Measurements from ENCODE around the gene RTN4IP1. TPM values are rescaled to one million over a fixed set of nuclear protein-coding genes. Genes with fewer than 3 reads are reported as not detected.

The RTN4IP1 gene
- total and polyA plus RNA-seq, 2 of the 13 experiments (the other 11 are each of a cell fraction or from before 2014, with no cell fraction given) = 5.5 to 17.2 TPM

DNA sequence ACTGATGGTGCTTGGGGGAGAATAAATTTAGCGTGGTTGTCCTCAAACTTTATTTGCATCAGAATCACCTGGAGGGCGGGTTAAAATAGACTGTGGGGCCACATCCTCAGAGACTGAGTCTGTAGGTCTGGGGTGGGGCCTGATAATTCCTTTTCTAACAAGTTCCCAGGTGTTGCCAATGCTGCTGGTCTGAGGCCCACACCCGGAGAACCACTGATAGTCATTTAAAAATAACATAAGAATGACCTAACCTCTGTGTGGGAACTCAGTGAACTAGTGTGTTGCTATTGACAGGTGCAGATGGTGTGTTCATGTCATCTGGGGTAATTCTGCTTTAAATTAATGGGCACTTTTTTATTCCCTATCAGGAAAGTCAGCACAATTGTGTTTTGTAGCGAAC, 64.8 kb downstream of the RTN4IP1 start (continued):
- no peak for TF ChIP-seq NFIC (IDR thresholded peaks at IDR 0.05; ENCODE audit: low read length)
- TF ChIP-seq, protein P1, sequence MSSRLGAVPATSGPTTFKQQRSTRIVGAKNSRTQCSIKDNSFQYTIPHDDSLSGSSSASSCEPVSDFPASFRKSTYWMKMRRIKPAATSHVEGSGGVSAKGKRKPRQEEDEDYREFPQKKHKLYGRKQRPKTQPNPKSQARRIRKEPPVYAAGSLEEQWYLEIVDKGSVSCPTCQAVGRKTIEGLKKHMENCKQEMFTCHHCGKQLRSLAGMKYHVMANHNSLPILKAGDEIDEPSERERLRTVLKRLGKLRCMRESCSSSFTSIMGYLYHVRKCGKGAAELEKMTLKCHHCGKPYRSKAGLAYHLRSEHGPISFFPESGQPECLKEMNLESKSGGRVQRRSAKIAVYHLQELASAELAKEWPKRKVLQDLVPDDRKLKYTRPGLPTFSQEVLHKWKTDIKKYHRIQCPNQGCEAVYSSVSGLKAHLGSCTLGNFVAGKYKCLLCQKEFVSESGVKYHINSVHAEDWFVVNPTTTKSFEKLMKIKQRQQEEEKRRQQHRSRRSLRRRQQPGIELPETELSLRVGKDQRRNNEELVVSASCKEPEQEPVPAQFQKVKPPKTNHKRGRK (CRISPR knock-in tag; IDR thresholded peaks at IDR 0.05) = no peak

DNA sequence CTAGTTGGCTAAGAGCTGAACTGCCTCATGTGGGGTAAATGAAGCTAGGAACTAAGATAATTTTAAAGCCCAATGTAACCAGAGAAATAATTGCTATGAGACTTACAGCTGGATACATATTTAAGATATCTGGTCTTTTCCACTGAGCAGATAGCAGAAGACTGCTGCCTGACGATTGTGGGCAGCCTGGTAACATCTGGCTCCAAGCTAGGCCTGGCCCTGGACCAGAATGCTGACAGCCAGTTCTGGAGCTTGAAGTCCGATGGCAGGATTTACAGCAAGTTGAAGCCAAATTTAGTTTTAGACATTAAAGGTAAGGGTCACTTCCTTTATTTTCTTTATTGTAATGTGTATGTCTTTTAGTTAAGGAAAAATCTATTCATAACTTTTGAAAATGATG, 65.7 kb downstream of the RTN4IP1 start:
- FAIRE-seq = no peak
- TF ChIP-seq, protein P2, sequence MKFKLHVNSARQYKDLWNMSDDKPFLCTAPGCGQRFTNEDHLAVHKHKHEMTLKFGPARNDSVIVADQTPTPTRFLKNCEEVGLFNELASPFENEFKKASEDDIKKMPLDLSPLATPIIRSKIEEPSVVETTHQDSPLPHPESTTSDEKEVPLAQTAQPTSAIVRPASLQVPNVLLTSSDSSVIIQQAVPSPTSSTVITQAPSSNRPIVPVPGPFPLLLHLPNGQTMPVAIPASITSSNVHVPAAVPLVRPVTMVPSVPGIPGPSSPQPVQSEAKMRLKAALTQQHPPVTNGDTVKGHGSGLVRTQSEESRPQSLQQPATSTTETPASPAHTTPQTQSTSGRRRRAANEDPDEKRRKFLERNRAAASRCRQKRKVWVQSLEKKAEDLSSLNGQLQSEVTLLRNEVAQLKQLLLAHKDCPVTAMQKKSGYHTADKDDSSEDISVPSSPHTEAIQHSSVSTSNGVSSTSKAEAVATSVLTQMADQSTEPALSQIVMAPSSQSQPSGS (CRISPR knock-in tag; IDR thresholded peaks at IDR 0.05) = no peak
- no peak for TF ChIP-seq SMAD1 (CRISPR knock-in tag; IDR thresholded peaks at IDR 0.05; ENCODE audit: borderline replicate concordance, low read depth)
- no peak for TF ChIP-seq ATM (IDR thresholded peaks at IDR 0.05; ENCODE audit: borderline replicate concordance)
- no peak for TF ChIP-seq ZFP1 (CRISPR knock-in tag; IDR thresholded peaks at IDR 0.05)
- no peak for TF ChIP-seq ZNF354B (CRISPR knock-in tag; IDR thresholded peaks at IDR 0.05)
- TF ChIP-seq MBNL3 (CRISPR knock-in tag; conservative IDR thresholded peaks at IDR 0.05) = no peak
- TF ChIP-seq, protein P3, sequence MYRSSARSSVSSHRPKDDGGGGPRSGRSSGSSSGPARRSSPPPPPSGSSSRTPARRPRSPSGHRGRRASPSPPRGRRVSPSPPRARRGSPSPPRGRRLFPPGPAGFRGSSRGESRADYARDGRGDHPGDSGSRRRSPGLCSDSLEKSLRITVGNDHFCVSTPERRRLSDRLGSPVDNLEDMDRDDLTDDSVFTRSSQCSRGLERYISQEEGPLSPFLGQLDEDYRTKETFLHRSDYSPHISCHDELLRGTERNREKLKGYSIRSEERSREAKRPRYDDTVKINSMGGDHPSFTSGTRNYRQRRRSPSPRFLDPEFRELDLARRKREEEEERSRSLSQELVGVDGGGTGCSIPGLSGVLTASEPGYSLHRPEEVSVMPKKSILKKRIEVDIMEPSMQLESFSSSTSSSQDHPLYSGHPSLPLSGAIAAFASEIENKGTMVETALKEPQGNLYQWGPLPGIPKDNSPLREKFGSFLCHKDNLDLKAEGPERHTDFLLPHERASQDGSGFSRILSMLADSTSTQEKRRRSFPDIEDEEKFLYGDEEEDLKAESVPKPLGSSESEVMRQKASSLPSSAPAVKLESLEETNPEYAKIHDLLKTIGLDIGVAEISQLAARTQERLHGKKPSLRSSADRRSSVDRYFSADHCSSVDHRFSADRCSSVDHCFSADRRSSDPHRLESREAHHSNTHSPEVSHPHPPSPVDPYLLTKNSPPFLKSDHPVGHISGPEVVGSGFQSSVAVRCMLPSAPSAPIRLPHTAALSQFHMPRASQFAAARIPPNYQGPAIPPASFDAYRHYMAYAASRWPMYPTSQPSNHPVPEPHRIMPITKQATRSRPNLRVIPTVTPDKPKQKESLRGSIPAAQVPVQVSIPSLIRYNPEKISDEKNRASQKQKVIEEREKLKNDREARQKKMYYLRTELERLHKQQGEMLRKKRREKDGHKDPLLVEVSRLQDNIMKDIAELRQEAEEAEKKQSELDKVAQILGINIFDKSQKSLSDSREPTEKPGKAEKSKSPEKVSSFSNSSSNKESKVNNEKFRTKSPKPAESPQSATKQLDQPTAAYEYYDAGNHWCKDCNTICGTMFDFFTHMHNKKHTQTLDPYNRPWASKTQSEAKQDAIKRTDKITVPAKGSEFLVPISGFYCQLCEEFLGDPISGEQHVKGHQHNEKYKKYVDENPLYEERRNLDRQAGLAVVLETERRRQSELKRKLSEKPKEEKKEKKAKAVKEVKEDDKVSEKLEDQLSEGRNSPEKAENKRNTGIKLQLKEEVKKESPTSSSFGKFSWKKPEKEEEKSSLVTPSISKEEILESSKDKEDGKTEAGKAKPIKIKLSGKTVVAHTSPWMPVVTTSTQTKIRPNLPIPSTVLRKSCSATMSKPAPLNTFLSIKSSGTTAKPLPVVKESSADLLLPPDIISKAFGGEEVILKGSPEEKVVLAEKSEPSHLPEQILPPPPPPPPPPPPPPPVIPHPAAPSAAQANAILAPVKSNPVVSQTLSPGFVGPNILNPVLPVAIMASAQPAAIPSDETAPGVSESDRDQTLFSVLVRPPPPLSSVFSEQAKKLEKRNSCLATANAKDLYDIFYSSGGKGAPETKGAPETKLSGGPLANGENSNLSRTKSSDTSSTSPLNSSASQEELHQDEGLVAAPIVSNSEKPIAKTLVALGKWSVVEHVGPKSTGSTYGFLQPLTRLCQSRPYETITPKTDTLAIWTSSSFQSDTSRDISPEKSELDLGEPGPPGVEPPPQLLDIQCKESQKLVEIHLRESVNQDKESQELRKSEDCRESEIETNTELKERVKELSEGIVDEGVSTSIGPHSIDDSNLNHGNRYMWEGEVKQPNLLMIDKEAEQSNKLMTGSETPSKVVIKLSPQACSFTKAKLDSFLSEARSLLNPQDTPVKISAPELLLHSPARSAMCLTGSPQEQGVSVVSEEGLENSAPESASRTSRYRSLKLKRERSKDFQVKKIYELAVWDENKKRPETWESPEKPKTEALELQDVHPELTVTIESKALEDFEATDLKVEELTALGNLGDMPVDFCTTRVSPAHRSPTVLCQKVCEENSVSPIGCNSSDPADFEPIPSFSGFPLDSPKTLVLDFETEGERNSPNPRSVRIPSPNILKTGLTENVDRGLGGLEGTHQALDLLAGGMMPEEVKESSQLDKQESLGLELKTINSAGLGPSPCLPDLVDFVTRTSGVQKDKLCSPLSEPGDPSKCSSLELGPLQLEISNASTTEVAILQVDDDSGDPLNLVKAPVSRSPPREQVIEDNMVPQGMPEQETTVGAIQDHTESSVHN (CRISPR knock-in tag; IDR thresholded peaks at IDR 0.05) = no peak
- TF ChIP-seq ZFX (CRISPR knock-in tag; IDR thresholded peaks at IDR 0.05; ENCODE audit: low read depth) = no peak
- TF ChIP-seq ZNF350 (CRISPR knock-in tag; IDR thresholded peaks at IDR 0.05; ENCODE audit: borderline replicate concordance, low read depth) = no peak
- no peak for TF ChIP-seq ZNF292 (CRISPR knock-in tag; IDR thresholded peaks at IDR 0.05; ENCODE audit: borderline replicate concordance, low read depth)
- no peak for TF ChIP-seq ZEB1 (IDR thresholded peaks at IDR 0.05; ENCODE audit: insufficient replicate concordance, low read depth)

More for the DNA sequence above, 65.7 kb downstream of the RTN4IP1 start:
- Histone ChIP-seq H3K4me1 (ENCODE audit: insufficient read depth, low read length) (peaks cover 11% of the 10 kb centered on the region), H3K36me3 (replicated peaks in 1 of 2; ENCODE audit: control insufficient read depth in 1 of 2, insufficient read depth in 2 of 2, low read length in 2 of 2) (peaks cover 4 to 48% of the 10 kb centered on the region in 2 experiments), H3K27me3 (ENCODE audit: control insufficient read depth in 1 of 2, insufficient read depth in 2 of 2, low read length in 2 of 2) (no peaks in the 10 kb centered on the region), H3K9me3 (ENCODE audit: low read length) (no peaks in the 10 kb centered on the region), H4K20me1 (ENCODE audit: insufficient read depth, low read length) (no peaks in the 10 kb centered on the region), H2AFZ (ENCODE audit: low read length) (no peak overlapping the region), H3K4me2 (ENCODE audit: low read depth, low read length) (no peak overlapping the region), H3K27ac (ENCODE audit: extremely low read length, insufficient read depth, low read length) (no peak overlapping the region), H3K79me2 (ENCODE audit: insufficient read depth, low read length) (no peaks in the 10 kb centered on the region), H3K9ac (ENCODE audit: insufficient read depth, low read depth, low read length) (no peak overlapping the region), H3K4me3 (replicated peaks in 1 of 3; ENCODE audit: insufficient read depth in 1 of 3, low read depth in 2 of 3, low read length in 3 of 3) (no peak overlapping the region)
- ChIA-PET POLR2A (no interaction called here), CTCF (ENCODE audit: low intra/inter-chr PET ratio, low total read pairs) (interaction anchor here (5.4 kb wide), 1 partner anchor 118 kb away, joined by 81 read pairs; no protein-coding TSS in a partner anchor)
- no TSS peak for BruUV-seq (replicated peaks)
- DNase-seq (ENCODE audit: low spot score) (no peak), ATAC-seq (no peak)
- in situ Hi-C loops (cut with HindIII; ENCODE audit: extremely low pct_ligation_motif_present, low pct_unique_long_range_greater_than_20kb) (loop anchor here (10.0 kb wide), 1 partner anchor 229 kb away; no protein-coding TSS in a partner anchor), intact Hi-C loops (cut with micrococcal nuclease; ENCODE audit: unreplicated experiment) (no loop called here)
- WGBS (ENCODE audit: low lambda C conversion rate) = 92% methylated on average over 2 of the region's 2 CpGs

Measured in HepG2 (cell line).